ENCODE data around the gene TIAM2.

TIAM2 gene

DNA sequence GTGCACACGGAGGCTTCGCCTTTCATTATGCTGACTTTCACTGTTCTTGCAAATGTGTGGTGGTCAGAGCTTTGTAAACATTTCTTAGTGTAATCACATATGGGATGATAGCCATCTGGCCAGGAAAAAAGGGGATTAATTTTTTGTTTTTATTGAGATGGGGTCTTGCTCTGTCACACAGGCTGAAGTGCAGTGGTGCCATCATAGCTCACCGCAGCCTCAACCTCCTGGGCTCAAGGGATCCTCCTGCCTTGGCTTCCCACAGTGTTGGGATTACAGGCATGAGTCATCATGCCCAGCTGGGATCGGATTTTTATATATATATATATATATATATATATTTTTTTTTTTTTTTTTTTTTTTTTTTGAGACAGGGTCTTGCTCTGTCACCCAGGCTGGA lies 11.0 kb upstream of the TIAM2 start:
- no peaks in the 10 kb centered on the region for H3K9me3 ChIP-seq (ENCODE audit: severe bottlenecking)
- TF ChIP-seq, protein P1, sequence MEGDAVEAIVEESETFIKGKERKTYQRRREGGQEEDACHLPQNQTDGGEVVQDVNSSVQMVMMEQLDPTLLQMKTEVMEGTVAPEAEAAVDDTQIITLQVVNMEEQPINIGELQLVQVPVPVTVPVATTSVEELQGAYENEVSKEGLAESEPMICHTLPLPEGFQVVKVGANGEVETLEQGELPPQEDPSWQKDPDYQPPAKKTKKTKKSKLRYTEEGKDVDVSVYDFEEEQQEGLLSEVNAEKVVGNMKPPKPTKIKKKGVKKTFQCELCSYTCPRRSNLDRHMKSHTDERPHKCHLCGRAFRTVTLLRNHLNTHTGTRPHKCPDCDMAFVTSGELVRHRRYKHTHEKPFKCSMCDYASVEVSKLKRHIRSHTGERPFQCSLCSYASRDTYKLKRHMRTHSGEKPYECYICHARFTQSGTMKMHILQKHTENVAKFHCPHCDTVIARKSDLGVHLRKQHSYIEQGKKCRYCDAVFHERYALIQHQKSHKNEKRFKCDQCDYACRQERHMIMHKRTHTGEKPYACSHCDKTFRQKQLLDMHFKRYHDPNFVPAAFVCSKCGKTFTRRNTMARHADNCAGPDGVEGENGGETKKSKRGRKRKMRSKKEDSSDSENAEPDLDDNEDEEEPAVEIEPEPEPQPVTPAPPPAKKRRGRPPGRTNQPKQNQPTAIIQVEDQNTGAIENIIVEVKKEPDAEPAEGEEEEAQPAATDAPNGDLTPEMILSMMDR (IDR thresholded peaks at IDR 0.05; ENCODE audit: low read depth, low read length), result no peak
- no peak for DNase-seq
- H3K27me3 ChIP-seq (ENCODE audit: insufficient read depth, low read depth, severe bottlenecking), result no peaks in the 10 kb centered on the region
- H3K4me3 ChIP-seq (ENCODE audit: low read depth, low read length), result no peak overlapping the region
- H3K36me3 ChIP-seq, result no peaks in the 10 kb centered on the region
- H3K27ac ChIP-seq, result no peak overlapping the region

DNA sequence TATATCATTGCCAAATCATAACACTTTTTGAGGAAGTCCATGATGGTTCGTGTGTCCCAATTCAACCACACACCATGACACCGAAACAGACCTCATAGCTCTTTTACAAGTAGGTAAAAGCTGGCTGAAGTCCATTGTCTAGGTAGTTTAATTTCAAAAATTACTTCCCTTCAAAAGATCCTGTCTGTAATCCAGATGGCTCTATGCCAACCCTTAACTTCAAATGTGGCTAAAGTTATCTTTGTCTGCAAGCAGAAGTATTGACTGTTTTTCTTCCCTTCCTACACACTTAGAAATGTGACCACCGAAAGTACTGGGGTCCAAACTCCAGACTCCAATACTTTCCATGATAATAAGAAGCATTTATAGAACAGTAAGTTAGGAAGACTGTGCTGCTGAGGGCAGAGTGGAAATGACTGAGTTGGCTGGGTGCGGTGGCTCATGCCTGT lies 8.3 kb upstream of the TIAM2 start:
- H3K27me3 ChIP-seq (ENCODE audit: insufficient read depth, low read depth, severe bottlenecking), result no peaks in the 10 kb centered on the region
- TF ChIP-seq, protein P1 (IDR thresholded peaks at IDR 0.05; ENCODE audit: low read depth, low read length), result no peak
- no peak for DNase-seq
- no peaks in the 10 kb centered on the region for H3K9me3 ChIP-seq (ENCODE audit: severe bottlenecking)
- H3K36me3 ChIP-seq, result no peaks in the 10 kb centered on the region
- H3K27ac ChIP-seq, result no peak overlapping the region
- no peak overlapping the region for H3K4me3 ChIP-seq (ENCODE audit: low read depth, low read length)

DNA sequence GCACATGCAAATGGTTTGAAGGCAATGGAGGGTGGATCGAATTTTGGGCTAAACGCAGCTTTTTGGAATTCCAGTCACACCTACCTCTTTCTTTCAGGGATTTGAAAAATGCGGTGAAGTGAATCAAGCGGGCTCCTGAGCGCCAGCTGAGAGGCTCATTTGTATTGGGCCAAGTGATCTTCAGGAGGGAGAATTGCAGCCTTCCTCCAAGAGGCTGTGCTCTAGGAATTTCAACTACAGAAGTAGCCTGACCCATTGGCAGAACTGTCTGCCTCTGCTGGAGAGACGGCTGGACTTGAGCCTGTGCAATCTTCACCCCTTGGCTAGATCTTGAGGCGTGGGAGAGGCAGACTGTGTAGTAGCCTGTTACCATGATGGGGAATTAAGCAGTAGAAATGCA lies 5.7 kb upstream of the TIAM2 start:
- DNase-seq, result no peak
- Histone ChIP-seq H3K9me3 (ENCODE audit: severe bottlenecking) (peaks cover under 1% of the 10 kb centered on the region), H3K36me3 (no peaks in the 10 kb centered on the region), H3K27ac (no peak overlapping the region), H3K4me3 (ENCODE audit: low read depth, low read length) (no peak overlapping the region), H3K27me3 (ENCODE audit: insufficient read depth, low read depth, severe bottlenecking) (no peaks in the 10 kb centered on the region)
- TF ChIP-seq, protein P1 (IDR thresholded peaks at IDR 0.05; ENCODE audit: low read depth, low read length), result no peak

DNA sequence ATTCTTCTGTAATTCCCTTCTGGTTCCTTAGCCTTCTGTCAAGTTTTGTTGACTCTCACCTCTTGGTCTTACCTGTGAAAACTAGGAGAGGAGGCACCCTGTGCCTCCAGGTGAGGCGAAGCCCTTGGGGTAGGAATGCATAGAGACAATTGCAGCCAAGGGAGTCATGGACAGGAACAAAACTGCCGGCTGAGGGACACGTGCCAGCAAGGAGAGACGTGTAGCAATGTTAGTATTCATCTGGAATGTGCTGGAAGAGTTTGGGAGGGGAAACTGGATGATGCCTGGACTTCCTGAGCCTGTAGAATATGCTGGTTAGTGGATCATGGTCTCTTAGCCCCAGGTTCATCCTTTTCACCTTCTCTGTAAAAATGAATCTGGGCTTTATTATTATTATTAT lies 3.9 kb upstream of the TIAM2 start:
- Histone ChIP-seq H3K27me3 (ENCODE audit: insufficient read depth, low read depth, severe bottlenecking) (no peaks in the 10 kb centered on the region), H3K9me3 (ENCODE audit: severe bottlenecking) (peaks cover 2% of the 10 kb centered on the region), H3K27ac (no peak overlapping the region), H3K4me3 (ENCODE audit: low read depth, low read length) (no peak overlapping the region), H3K36me3 (no peaks in the 10 kb centered on the region; the same call in 1 of the 2 replicates)
- DNase-seq, result no peak
- TF ChIP-seq, protein P1 (IDR thresholded peaks at IDR 0.05; ENCODE audit: low read depth, low read length), result no peak

DNA sequence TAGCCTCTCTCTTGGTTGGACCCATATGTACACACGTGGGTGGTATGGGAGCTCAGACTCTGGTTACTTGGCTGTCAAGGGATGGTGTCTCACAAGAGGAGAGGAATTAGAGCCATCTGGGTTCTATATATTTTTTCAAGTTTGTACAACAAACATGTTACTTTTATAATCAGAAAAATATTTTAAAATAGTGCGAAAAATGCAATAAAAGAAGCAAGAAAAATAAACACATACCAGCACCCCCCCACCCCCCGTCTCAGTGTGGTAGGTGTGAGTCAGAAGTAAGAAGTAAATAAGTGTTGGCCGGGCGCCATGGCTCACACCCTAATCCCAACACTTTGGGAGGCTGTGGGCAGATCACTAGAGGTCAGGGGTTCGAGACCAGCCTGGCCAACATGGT lies 2.1 kb upstream of the TIAM2 start:
- no peaks in the 10 kb centered on the region for H3K27me3 ChIP-seq (ENCODE audit: insufficient read depth, low read depth, severe bottlenecking)
- H3K4me3 ChIP-seq (ENCODE audit: low read depth, low read length), result no peak overlapping the region

DNA sequence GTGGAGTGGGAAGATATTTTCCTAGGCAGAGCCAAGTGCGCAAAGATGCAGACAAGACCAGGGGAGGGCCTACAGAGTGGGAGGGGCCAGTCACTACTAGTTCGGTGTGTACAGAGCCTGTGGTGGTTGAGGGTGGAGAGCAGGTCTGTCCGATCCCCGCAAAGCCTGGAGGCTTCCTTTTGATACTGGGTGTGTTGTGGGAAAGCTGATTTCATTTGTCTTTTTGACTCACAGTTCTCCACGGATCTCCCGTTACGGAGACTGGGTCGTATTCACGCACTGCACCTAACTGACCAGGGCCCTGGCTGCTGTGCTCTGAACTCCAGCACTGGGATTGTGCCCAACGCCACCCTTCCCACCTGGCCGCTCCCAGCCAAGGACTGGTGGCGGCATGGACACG lies 1.4 kb upstream of the TIAM2 start:
- Histone ChIP-seq H3K9me3 (ENCODE audit: severe bottlenecking) (peaks cover 2% of the 10 kb centered on the region), H3K36me3 (no peaks in the 10 kb centered on the region; the same call in 1 of the 2 replicates), H3K27me3 (ENCODE audit: insufficient read depth, low read depth, severe bottlenecking) (no peaks in the 10 kb centered on the region), H3K4me3 (ENCODE audit: low read depth, low read length) (no peak overlapping the region), H3K27ac (no peak overlapping the region)
- TF ChIP-seq, protein P1 (IDR thresholded peaks at IDR 0.05; ENCODE audit: low read depth, low read length), result no peak
- no peak for DNase-seq

More for the DNA sequence above, 2.1 kb upstream of the TIAM2 start:
- TF ChIP-seq, protein P1 (IDR thresholded peaks at IDR 0.05; ENCODE audit: low read depth, low read length), result no peak
- Histone ChIP-seq H3K27ac (no peak overlapping the region), H3K9me3 (ENCODE audit: severe bottlenecking) (peaks cover 2% of the 10 kb centered on the region), H3K36me3 (no peaks in the 10 kb centered on the region; the same call in 1 of the 2 replicates)
- DNase-seq, result no peak

Measured in WERI-Rb-1 (cell line).